GM18909 (cell line): ENCODE data around the gene TCEANC2.

Source experiments
- ATAC-seq: cut with Tn5 transposase; IDR thresholded peaks from one replicate; pipeline ENCODE4 v1.9.1; 2021; ENCODE audit warnings: mild to moderate bottlenecking; ENCODE audit not compliant: unreplicated experiment, poor library complexity

Gene TCEANC2

DNA sequence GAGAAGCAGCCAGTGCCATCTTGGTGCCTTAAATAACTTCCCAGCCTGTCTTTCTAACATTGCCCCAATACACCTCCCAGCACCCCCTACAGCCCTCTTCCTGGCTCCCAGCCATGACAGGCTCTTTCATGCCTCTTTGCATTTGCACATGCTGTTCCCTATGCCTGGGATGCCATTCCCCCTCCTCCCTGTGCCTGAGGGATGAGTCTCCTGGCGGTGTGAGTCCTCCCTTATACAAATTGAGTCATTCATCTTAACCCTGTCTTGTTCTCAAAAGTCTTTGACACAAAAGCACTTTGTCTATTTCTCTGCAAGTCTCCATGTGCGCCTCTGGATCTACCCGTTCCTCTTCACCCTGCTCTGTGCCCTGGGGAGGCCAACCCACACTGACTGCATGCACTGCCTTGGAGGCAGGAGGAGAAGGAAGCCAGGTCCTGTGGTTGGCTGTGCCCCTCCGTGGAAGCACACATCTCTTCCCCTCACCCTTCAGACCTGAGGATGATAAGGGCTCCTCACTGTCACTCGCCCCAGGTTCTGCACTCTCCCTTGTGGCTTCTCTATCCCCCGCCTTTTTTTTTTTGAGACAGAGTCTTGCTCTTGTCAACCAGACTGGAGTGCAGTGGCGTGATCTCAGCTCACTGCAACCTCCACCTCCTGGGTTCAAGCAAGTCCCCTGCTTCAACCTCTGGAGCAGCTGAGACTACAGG lies 74.3 kb downstream of the TCEANC2 start:
- ATAC-seq = no peak

DNA sequence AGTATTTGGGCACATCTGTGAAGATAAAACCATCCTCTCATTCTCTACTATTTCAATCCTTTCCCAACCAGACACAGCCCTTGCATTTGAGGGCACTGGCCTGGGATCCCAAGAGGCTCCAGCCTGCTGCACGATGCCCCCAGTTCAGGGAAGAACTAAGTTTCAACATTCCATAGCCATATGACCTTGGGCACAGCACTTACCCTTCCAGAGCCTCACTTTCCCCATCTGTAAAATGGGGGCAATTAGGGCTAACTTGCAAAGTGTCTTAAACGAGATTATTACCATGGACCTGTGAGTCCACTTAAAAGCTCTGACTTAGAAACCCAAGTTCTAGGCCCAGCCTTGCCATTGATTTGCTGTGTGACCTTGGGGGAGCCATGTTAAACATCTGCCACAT lies 76.5 kb downstream of the TCEANC2 start:
- no peak for ATAC-seq

DNA sequence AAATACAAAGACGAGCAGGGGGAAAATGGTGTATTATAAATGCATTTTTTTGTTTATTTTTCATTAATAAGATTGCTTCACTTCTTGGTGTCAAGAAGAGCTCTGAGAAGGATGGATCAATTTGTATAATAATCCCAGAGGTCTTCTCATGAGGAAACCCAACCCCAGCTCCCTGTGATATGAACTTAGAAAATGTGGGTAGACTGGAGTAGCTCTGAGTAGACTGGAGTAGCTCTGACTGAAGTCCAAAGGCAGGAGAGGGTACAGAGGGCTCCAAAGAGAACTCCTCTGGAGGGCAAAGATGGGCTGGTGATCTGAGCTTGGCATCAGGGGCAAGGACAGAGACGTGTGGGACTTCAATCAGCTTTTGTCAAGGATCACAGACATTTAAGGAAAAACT lies 78.0 kb downstream of the TCEANC2 start:
- ATAC-seq = no peak

DNA sequence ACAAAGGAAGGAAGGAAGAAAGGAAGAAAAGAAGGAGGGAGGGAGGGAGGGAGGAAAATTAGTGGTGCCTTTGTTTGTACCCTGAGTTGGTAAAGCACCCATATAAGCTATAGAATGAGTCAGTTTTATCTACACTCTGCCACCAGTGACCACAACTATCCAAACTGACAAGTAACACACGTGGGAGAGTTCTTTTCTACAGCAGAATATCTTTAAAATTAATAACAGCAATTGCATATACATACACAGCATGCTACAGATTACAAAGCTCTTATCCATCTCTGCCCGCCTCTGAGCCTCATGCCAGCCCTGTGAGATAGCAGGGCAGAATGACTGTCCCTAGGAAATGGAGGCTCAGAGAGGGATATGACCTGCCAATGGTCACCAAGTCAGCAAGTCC lies 79.1 kb downstream of the TCEANC2 start:
- no peak for ATAC-seq

DNA sequence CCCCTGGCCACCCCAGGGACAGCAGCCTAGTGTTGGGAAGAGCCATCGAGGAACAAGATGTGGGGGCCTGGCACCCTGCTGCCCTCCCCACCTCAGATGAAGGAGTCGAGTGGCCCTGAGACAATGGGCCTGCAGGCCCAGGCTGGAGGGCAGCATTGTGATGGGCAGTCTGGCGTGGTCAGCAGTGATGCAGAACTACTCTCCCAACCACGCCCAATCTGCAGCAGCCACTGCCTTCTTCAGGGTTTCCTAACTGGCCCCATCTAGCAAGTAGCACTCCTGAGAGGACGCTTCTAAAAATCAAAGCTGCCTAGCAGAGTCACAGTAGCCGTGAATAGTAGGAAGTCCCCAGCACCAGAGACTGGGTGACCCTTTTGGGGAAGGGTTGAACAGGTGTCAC lies 80.9 kb downstream of the TCEANC2 start:
- no peak for ATAC-seq

DNA sequence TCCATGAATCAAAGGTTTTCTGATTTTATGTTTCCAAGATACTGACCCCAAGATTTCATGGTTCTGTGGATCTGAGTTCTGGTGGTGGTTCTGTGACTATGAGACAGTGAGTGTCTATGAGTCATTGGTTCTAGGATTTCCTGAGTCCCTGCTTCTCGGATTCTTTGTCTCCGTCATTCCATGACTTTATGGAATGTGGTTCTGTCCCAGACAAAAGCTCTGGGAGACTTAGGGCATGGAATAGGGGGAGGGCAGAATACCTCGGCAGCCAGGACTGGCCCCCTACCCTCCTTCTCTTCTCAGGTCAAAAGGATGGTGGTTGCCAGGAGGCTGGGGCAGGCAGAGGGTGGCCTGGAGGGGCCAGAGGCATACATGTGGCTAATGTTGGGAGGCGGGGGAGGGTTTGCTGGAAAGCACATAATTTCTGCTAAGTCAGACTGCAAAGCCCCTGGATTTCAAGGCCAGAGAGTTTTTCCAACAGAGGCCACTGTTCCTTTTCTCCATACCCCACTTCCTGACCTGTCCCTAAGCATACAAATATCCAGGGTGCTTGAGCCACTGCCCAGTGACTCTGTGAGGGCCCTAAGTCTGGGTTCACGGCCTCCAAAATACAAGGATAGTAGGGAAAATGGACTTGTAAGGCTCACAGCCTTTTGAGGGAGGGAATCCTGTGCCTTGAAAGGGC lies 82.2 kb downstream of the TCEANC2 start:
- ATAC-seq = no peak

DNA sequence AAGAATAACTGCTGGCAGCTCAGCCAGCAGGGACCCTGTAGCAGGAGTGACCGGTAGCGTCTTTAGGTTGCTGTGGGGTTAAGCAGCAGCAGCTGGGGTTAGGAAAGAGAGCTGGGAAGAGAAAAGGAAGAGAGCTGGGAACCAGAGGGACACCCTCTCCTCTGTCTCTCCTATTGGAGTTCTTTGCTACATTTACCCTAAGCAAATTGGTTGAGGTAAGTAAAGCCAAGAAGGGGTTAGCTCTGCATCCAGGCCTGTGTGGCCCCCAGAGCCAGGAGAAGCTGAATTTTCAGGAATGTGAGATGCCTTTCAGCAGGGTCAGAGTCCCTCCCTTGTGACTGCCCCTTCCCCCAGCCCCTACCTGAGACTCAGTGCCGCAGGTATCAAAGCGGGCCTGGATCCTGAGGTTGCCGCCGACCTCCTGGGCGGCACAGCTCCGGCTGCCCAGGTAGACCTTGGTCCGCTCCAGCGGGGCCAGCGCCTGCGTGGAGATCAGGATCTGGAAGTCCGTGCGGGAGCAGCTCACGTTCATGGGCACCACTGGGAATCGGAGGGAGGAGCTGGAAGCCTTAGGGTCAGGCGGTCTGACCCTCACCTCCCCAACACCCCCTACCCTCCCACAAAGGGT lies 83.0 kb downstream of the TCEANC2 start:
- ATAC-seq = no peak

DNA sequence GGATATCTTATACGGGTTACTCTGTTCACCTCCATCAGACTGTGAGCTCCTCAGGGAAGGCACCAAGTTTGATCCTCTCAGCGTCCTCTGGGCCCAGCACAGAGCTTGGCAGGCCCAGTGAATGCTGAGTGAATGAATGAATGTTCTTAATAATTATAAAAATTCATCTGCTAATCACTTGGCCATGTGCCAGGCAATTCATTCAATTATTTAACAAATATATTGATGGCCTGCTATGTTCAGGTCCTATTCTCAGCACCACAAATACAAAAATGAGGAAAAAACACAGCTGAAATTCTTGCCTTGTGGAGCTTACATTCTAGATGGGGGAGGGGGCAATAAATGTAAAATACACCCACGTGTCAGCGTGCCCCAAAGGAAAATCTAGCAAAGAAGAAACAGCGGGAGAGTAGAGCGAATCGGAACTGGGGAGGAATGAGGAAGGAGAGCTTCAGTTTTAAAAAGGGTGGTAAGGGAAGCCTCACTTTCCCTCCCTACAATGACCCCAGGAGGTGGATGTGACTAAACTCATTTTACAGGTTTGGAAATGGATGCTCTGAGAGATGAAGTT lies 83.6 kb downstream of the TCEANC2 start:
- ATAC-seq = no peak

DNA sequence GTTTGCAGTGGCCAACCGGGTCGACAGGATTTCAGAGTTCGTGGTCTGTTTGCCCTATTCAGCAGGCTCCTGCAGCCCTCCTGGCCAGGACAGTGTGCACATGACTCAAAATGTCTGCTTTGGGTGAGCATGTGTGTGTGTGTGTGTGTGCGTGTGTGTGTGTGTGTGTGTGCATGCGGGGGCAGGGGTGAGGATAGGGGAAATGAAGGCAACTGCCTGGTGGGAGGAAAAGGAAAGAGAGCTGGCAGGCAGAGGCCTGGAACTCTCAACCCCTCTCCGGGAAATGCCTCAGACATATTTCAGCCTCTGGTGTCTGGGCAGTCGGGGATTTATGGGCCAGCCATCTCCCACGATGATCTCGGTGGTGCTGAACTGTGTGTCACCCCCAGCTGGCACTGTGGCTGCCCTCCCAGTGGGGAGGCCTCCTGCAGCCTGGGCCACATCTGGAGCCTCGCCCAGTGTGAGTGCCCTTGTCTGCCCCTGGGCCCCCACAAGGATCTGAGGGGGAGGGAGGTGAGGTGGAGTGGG lies 84.2 kb downstream of the TCEANC2 start:
- ATAC-seq = no peak

DNA sequence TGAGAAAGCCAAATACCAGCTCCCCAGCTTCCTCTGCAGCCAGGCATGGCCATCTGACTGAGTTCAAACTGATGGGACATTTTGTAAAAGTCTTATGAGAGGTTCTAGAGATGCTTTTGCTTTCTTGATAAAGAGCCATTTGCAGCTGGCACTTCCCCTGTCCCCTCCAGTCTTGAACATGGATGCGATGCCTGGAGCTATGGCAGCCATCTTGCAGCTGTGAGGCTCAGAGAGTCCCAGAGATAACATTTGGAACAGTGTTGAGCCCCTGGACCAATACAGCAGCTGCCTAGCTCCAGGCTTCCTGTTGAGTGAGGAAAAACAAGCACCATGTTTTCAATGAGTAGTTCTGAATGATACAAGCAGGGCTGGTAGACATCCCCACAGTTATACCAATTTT lies 85.6 kb downstream of the TCEANC2 start:
- no peak for ATAC-seq

DNA sequence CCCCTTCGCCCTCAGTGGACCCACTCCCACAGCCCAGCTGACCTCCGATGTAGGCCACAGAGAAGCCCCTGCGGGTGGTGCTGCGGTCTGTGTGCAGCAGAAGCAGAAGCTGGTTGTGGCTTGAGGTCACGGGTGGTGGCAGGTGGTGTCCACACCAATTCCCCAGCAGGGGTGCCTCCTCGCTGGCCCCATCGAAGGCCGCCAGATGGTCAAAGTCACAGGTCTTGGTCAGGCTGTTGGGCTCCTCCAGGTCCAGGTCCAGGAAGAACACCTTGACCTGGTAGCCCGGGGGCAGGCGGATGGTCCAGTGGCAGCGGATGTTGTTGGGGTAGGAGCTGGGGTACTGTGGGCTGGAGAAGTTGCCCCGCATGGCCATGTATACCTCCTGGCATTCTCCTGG lies 86.3 kb downstream of the TCEANC2 start:
- ATAC-seq = no peak

DNA sequence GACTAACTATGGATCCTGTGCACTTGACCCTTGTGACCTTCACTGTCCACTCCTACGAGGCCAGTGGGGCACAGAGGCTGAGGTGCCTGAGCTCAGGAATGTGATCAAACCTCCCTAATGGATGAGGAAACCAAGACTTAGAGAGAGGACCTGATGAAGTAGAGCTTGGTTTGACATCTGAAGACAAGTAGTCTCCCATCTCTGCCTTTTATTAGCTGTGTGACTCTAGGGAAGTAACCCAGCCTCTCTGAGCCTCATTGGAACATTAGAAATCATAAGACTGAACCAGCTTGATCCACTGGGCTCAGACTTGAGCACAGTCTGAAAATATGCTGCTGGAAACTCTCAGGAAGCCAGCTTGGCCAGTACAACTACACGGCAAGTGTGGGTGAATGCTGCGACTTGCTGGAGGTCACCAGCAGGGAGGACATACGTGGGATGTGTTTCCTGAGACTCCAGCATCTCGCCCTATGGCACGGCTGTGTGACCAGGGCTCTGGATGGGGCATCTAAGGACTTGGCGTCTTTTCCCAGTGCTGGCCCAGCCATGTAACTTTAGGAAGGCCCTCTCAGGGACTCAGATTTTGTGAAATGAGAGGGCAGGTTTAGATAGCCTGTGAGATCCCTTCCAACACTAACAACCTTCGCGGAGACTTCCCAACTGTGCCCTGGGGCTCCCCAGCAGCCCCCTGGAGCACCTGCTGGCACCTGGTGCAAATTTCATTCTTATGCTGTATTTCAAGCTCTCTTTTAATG lies 88.9 kb downstream of the TCEANC2 start:
- no peak for ATAC-seq

DNA sequence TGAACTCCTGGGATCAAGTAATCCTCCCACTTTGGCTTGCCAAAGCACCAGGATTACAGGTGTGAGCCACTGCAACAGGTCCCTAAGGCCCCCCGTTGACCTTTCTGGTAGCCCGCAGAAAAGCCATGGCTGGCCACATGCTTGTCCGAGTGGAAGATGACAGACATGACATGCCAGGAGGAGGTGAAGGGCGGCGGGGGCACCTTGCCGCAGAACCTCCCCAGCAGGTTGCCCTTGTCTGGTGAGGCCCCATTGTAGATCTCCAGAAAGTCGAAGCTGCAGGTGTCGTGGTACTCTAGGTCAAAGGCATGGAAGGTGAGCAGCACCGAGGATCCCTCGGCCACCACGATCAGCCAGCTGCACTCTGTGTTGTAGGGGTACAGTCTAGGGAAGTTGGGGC lies 91.0 kb downstream of the TCEANC2 start:
- no peak for ATAC-seq

DNA sequence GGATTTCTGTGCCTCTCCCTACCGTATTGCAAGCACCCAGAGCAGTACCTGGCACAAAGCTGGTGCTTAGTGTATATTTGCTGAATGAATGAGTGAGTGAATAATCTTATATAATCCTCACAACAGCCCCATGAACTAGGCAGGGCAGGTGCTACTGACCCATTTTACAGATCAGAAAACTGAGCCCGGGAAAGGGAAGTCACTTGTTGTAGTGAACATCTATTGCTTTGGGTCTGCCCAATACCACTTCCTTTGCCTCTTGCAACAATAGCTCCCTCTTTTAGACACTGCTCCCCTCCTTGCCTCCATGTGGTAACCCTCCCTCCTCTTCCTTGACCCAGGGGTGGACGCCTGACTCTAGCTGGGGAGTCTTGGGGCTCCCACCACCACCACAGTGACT lies 96.3 kb downstream of the TCEANC2 start:
- no peak for ATAC-seq

DNA sequence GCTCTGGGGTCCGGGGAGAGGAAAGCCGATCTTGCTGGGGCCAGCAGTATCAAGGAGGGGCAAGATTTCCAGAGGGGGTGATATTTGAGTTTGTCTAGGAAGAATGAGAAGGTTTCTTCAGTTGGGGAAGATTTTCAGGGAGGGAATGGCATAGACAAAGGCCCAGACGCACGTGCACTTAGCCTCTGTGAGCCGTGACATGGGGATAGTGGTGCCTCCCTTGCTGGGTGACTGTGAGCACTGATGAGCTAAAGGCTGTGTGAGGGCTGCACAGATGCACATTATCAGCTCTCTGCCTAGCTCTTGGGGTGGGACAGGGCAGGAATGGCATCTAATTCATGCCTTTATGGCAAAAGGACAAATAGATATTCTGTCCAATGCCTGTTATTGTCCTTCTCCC lies 97.6 kb downstream of the TCEANC2 start:
- no peak for ATAC-seq

DNA sequence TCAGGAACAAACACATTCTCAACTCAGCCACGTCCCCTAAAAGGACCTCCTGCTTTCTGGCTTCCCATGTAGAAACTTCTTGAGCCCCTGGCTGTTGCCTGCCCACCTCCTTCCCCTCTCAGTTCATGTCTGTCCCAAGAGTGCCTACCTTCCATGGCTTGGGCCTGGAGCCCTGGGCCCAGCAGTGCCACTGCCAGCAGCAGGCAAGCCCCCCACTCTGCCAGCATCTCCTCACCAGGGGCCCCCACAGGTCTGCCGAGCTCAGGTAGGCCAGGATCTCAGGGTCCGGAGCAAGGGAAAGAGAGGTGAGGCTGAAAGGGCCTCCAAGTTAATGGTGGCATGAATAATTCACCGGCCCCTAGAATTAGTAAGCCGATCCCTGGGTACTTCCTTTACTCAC lies 99.3 kb downstream of the TCEANC2 start, which contains the start of gene CDCP2:
Gene CDCP2 (minus strand): TSS at position 305 of the 400 bp plus-strand sequence. CDS start 78 bp downstream, at position 227.
- ATAC-seq = no peak

DNA sequence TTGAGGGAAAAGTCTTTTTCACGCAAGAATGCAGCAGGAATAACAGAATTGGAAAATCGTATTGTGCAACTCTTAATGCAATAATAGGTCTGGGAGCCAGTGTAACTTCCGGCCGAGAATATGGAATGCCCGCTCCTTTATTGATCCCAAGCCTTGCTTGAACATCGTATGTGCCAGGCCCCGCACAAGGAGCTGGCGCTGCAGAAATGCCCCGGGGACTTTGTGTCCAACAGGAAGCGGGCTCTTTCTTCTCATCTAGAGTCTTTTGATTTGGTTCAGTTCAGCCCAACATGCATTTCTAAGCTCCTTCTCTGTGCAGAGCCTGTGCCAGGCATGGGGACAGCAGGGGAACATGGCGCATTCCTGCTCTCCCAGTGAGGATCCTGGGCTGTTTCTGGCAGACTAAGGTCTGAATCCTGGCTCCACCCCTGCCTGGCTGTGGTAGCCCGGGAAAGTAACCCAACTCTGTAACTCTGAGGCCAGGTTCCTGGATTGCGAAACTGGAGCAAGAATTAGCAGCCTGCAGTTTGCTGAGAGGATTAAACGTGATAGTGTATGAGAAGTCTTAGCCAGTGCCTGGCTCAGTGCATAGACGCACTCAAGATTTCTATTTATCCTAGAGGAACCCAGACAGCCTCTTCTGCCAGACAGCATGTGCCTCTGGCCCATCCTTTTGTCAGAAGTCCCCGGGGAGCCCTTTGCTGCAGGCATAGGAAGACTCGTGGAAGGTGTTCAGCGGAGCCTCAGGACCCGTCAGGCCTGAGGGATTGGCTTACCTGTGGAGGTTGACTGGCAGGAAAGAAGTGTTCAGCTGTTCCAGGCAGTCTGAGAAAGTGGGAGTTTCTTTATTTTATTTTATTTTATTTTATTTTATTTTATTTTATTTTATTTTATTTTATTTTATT lies 100.4 kb downstream of the TCEANC2 start:
- ATAC-seq = no peak
